Chondrocyte (in vitro differentiated cells): Measurements from ENCODE around the gene ABAT. TPM values are rescaled to one million over a fixed set of nuclear protein-coding genes. Genes with fewer than 3 reads are reported as not detected.

Experiments used
- DNase-seq: peaks from one replicate; pipeline ENCODE4 v3.0.0; 2021; ENCODE audit warnings: mixed read lengths, low spot score
- H3K27ac Mint-ChIP-seq: one replicate; pipeline ENCODE4 v1.8.0; 2021; ENCODE audit warnings: mild to moderate bottlenecking, moderate library complexity, mixed read lengths; ENCODE audit not compliant: unreplicated experiment
- H3K27me3 Mint-ChIP-seq: 2 replicates; pipeline ENCODE4 v1.8.0; 2021; ENCODE audit warnings: low read depth, mixed read lengths
- H3K36me3 Mint-ChIP-seq: 2 replicates; pipeline ENCODE4 v1.8.0; 2021; ENCODE audit warnings: low read depth, mixed read lengths
- H3K4me1 Mint-ChIP-seq: 2 replicates; pipeline ENCODE4 v1.8.0; 2021; ENCODE audit warnings: low read depth, mild to moderate bottlenecking, mixed read lengths
- H3K4me3 Mint-ChIP-seq: one replicate; pipeline ENCODE4 v1.8.0; 2021; ENCODE audit warnings: mild to moderate bottlenecking, moderate library complexity, mixed read lengths; ENCODE audit not compliant: unreplicated experiment
- H3K9me3 Mint-ChIP-seq: 2 replicates; pipeline ENCODE4 v1.8.0; 2021; ENCODE audit warnings: low read depth, mixed read lengths
- CTCF ChIP-seq: fragments of 200-600 bp; sonication (generic); IDR thresholded peaks from 2 replicates; pipeline ENCODE4 v1.5.0; 2021; ENCODE audit warnings: antibody characterized with exemption, mild to moderate bottlenecking, moderate library complexity
- total RNA-seq: library from RNA; stranded (reverse); gene quantifications from 3 replicates; pipeline ENCODE4 v1.2.1, GENCODE V29; 2021

ABAT gene
- total RNA-seq, 1 donor from 2014 or later = 2.1 TPM

GRCh38 chr16:8645831-8646230, 28.6 kb upstream of the ABAT start:
- H3K4me1 Mint-ChIP-seq = no peaks in the 10 kb centered on the region
- no peak for TF ChIP-seq CTCF
- peak; percentile 36 for DNase-seq
- H3K27me3 Mint-ChIP-seq = no peaks in the 10 kb centered on the region
- no peak overlapping the region for H3K27ac Mint-ChIP-seq
- H3K36me3 Mint-ChIP-seq = peaks cover 58% of the 10 kb centered on the region
- no peaks in the 10 kb centered on the region for H3K9me3 Mint-ChIP-seq
- H3K4me3 Mint-ChIP-seq = no peak overlapping the region

- no peak for TF ChIP-seq CTCF
Observed at GRCh38 chr16:8646326-8647053, 27.9 kb upstream of the ABAT start.

GRCh38 chr16:8647721-8648318, 26.6 kb upstream of the ABAT start:
- Mint-ChIP-seq H3K4me3 (no peak overlapping the region), H3K36me3 (peaks cover 44% of the 10 kb centered on the region), H3K4me1 (no peaks in the 10 kb centered on the region), H3K9me3 (no peaks in the 10 kb centered on the region), H3K27ac (no peak overlapping the region), H3K27me3 (no peaks in the 10 kb centered on the region)
- DNase-seq = no peak
- no peak for TF ChIP-seq CTCF

More at GRCh38 chr16:8646326-8647053, 27.9 kb upstream of the ABAT start:
- DNase-seq = peak; percentile 48
- Mint-ChIP-seq H3K27ac (no peak overlapping the region), H3K9me3 (no peaks in the 10 kb centered on the region), H3K4me3 (no peak overlapping the region), H3K4me1 (no peaks in the 10 kb centered on the region), H3K36me3 (peaks cover 56% of the 10 kb centered on the region), H3K27me3 (no peaks in the 10 kb centered on the region)

- Mint-ChIP-seq H3K4me3 (no peak overlapping the region), H3K4me1 (no peaks in the 10 kb centered on the region), H3K27ac (no peak overlapping the region), H3K9me3 (no peaks in the 10 kb centered on the region), H3K36me3 (peaks cover 34% of the 10 kb centered on the region), H3K27me3 (no peaks in the 10 kb centered on the region)
- no peak for DNase-seq
- no peak for TF ChIP-seq CTCF
Observed at GRCh38 chr16:8648877-8649276, 25.5 kb upstream of the ABAT start.

GRCh38 chr16:8649829-8650554, 24.4 kb upstream of the ABAT start:
- Mint-ChIP-seq H3K4me3 (no peak overlapping the region), H3K27me3 (no peaks in the 10 kb centered on the region), H3K9me3 (no peaks in the 10 kb centered on the region), H3K27ac (no peak overlapping the region), H3K36me3 (peaks cover 24% of the 10 kb centered on the region), H3K4me1 (no peaks in the 10 kb centered on the region)
- no peak for TF ChIP-seq CTCF
- DNase-seq = peak; percentile 20
